DMS153 (cell line): ENCODE results near the gene ADIPOR2.

Experiments used
- DNase-seq: peaks from one replicate; lab custom pipeline; 2025; lab: John Stamatoyannopoulos, UW

The ADIPOR2 gene, protein sequence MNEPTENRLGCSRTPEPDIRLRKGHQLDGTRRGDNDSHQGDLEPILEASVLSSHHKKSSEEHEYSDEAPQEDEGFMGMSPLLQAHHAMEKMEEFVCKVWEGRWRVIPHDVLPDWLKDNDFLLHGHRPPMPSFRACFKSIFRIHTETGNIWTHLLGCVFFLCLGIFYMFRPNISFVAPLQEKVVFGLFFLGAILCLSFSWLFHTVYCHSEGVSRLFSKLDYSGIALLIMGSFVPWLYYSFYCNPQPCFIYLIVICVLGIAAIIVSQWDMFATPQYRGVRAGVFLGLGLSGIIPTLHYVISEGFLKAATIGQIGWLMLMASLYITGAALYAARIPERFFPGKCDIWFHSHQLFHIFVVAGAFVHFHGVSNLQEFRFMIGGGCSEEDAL

GRCh38 chr12:1690578-1691122, at the start of gene ADIPOR2:
Gene ADIPOR2, plus strand, starts transcription at chr12:1691070. Its CDS starts 63,274 bp downstream, at chr12:1754344.
- DNase-seq, result peak; percentile 91

- no peak for DNase-seq
These were observed 48.4 kb upstream of the ADIPOR2 start for GRCh38 chr12:1642513-1642912.

GRCh38 chr12:1643043-1643442, 47.8 kb upstream of the ADIPOR2 start:
- DNase-seq, result no peak

- DNase-seq, result no peak
These were observed 46.9 kb upstream of the ADIPOR2 start for GRCh38 chr12:1643905-1644533.

- peak; percentile 58 for DNase-seq
These were observed 46.1 kb upstream of the ADIPOR2 start for GRCh38 chr12:1644534-1645438.

- peak; percentile 29 for DNase-seq
These were observed 45.1 kb upstream of the ADIPOR2 start for GRCh38 chr12:1645819-1646218.

GRCh38 chr12:1646569-1647284, 44.1 kb upstream of the ADIPOR2 start:
- no peak for DNase-seq

DNA sequence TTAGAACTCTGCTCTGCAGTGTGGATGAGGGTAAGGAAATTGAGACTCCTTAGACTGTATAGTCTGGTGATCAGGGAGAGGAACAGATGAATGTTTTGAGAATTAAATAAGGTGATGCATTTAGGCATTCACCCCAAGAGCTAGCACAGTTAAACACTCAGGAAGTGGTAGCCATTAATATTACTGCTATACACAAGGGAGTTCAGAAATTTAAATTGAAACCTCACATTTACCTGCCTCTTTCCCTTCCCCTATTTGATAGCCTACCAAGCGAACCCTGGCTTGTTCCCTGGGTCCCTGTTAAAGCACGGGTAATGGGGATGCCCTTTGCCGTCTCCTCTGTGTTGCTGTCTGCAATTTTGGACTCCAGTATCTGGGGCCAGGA, 43.6 kb upstream of the ADIPOR2 start:
- no peak for DNase-seq

DNA sequence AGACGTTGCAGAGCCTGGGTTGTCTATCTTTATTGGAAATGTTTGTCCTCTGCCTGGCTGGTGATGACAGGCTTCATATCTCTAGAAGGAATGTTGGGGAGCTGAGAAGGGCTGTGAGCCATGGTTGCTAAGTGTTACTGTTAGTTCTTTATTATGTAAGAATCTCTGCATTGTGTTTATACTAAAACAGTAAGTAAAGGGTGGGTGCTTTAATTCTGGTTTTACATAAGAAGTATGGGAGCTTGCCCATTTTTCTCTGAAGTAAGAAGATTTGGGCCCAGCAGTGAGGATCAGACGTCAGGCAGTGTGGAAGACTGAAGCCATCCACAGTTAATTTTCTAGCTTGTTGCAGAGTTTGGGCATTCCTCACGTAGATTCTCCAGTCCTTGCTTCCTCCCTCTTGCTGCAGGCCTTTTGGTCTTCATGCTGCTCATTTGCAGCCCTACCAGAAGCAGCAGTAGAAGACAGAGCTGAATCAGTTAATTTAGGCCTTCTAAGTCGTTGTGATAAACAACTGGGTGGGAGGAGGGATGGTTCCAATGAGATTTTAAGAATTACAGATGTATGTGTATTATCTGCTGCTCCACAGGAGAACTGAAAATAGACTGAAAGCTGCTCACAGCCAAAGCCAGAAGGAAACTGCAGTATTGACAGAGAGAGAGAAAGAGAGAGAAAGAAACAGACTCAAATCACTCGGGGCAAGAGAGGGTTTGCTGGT, 40.5 kb upstream of the ADIPOR2 start:
- no peak for DNase-seq

DNA sequence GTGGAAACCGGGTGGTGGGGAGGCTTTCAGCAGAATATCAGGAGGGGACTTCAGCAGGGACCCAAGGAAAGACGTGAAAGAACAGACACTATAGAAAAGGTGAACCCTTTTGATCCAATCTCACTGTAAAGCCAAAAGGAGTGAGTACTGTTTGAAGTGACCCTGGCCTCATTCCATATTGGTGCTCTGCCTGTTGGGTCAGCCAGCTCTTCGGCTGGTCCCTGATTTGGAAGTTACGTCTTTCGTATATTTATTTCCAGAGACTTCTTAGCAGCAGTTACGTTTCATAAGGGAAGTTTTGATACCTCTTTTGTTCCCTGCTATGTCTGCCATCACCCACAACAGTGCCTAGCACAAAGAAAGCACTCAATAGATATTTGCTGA, 39.9 kb upstream of the ADIPOR2 start:
- no peak for DNase-seq

- DNase-seq, result no peak
These were observed 38.9 kb upstream of the ADIPOR2 start for GRCh38 chr12:1651946-1652345.

GRCh38 chr12:1655225-1655788, 35.6 kb upstream of the ADIPOR2 start:
- no peak for DNase-seq

GRCh38 chr12:1656902-1657301, 34.0 kb upstream of the ADIPOR2 start:
- DNase-seq, result no peak

DNA sequence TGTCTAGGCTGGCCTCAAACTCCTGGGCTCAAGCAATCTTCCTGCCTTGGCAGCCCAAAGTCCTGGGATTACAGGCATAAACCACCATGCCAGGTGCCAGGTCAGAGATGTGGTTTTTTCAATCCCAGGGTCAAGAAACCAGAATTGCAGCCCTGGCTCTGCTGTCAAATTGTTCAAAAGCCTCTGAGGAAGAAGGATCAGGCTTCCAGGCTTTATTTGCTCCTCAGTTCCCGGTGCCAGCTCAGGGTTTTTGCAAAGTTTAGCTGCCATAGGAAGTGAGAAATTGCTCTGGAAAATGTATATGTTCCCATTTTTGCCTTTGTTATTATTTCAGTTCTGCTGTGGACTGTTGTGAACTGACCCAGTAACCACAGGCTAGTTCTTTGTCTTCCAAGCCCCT, 33.2 kb upstream of the ADIPOR2 start:
- no peak for DNase-seq

DNA sequence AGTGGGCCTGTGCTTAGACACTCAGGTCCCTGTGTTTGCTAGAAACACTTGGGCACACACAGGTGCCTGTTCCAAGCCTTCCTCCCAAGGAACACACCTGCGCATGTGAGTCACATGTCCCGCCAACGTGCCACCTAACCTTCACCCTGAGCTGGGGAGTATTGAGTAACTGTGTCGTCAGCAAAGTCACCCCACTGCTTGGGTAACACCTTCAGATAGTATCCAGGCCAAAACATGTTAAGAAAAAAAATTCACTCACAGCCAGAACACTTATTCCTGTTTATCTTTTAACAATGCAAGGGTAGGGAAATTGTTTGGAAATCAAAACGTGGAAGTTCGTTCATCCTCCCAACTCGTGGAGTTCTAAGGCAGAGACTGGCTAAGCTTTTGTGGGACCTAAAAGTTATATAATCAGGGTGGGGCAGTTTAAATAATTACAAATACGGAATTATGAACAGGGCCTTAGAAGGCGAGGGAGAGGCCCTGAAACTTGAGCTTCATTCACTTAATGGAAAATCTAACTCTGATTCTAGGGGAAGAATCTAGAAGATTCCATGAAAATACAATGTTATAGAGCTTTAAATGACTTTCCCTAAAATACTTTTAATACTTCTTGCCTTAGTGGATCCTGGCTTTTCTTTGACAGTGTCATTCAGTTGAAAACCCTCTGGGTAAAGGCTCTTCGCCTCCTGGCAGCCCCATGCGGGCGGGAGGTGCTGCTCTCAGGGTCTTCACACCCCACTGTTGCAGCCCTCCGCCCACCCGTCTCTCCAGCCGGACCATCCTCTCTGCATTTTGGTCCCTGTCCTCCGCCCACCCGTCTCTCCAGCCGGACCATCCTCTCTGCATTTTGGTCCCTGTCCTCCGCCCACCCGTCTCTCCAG, 30.3 kb upstream of the ADIPOR2 start:
- no peak for DNase-seq

DNA sequence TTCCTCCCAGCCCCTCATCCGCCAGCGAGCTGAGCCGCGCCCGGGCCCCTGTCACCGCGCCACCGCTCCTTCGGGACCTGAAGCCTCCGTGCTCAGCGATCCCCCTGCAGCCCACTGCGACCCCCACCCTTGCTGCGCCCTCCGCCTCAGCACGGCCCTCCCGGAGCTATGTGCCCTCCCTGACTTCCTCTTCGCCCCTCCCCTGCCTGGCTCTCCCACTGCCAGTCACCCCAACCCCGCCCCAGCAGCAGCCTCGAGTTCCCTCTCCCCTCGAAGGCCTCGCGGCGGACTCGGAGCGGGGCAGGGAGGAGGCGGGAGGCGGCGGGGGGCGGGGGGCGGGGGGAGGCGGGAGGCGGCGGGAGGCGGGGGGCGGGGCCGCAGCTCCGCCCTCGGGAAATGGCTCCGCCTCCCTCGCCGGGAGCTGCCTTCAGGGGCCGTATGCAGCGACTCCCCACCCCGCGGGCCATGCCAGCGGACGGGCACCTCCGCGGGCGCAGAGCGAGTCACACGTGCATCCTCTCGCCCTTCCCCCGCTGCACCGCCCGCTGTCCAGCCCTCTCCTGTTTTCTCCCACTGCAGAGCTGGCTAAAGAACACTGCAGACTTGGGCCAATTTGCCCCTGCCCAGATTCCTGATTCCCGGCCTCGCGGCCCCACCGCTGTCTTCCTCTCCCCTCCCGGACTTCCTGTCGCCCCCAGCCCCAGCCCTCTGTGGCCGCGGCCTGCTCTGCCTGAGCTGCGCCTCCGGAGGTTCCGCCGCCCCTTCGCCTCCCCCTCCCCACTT, 29.1 kb upstream of the ADIPOR2 start:
- DNase-seq, result peak; percentile 90

DNA sequence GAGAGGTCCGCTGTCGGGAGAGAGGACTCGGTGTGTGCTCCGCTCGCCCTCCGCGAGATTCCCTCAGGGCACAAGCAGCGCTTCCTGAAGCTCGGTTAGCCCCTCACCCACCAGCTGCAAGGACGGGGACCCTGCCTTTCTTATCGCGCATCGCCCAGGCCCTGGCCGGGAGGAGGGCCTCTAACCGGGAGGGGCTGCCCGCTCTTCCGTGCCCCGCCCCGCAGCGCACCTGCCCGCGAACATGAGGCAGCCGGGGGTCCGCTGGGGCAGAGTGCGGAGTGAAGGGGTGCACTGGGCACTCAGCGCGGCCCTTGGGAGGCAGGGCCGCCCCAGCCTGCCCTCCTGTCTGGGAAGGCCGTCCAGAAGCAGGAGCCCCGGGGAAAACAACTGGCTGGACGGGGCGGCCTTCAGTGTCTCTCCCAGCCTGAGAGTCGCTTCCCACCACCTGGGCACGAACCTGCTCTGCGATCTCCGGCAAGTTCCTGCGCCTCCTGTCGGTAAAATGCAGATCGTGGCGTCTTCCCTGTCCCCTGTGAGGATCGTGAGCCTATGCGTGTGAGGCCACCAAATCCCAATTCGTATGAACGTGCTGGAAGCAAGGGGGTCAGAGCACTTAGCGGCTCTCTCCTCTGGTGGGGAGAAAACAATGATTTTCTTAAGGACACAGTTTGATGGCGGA, 28.0 kb upstream of the ADIPOR2 start:
- no peak for DNase-seq

DNA sequence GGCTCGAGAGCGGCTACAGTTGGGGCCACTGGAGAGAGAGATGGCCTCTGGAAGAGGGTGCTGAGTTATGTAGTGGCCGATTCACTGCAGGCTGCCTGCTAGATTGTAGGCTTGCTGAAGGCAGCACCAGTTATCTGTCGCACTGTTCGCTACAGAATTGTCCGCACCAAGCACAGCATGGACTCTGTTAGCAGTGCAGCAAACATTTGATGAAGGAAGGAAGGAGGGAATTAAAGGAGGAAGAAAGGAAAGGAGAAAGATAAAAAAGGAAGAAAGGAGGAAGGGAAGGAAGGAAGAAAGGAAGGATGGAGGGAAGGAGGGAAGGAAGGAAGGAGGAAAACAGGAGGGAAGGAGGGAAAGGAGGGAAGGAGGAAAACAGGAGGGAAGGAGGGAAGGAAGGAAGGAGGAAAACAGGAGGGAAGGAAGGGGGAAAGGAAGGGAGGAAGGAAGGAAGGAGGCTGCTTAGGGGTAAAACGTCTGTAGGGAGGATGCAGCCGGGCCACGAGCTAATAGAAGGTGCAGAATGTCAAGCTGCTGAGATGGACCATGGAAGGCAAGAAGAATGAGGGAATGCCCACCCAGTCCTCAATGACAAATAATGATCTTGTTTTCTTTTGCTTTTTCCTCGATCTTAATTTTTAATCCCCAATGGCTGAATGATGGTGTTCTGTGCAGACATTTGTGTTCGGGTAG, 27.3 kb upstream of the ADIPOR2 start:
- no peak for DNase-seq
